ENCODE measurements around the gene ADGRG6.

The ADGRG6 gene

DNA sequence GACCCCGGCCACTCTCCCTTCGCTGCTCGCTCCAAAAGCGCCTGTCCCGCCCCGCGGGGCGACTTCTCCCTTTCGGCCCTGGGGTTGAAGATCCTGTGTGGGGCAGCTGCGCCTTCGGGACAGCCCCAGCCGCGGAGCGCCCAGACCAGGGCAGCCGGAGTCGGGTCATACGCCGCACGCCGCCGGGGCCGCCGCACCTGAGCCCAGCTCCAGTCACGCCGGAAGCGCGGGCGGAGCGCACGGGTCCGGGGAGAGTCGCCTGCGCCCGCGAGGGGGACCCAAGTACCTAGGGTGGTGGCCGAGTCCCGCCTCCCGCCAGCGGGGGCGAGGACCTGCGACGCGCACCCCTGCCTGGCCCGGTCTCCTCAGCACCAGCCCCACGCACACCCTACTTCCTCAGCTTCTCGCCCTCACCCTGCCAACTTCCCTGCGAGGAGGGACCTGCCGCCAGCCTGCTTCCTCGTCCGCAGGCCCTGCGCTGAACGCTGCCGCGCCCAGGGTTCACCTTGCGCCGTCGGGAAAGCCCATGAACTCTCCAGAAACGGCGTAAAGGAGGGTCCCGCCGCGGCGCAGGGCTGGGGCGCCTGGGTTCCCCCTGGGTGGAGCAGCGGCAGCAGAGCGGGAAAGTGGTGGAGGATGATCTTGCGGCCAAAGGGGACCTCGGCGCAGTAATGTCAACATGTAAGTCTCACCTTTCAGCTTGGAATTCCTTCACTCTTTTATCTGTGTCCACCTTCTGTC, at the start of gene ADGRG6:
Gene ADGRG6, plus strand, starts transcription at position 357 of the 741 bp plus-strand sequence. Its CDS starts 323 bp downstream, at position 680.
- no peaks in the 10 kb centered on the region for H3K36me3 ChIP-seq (ENCODE audit: insufficient read depth, low read length)
- peak within 1 kb of the TSS; percentile 38 for H3K9ac ChIP-seq (ENCODE audit: insufficient read length)
- H3K27ac ChIP-seq: no peak within 1 kb of the TSS
- H3K4me3 ChIP-seq: peak within 1 kb of the TSS; percentile 83
- no peak for DNase-seq (ENCODE audit: low read depth, low spot score)
- H3K9me3 ChIP-seq (ENCODE audit: low read depth, low read length): no peaks in the 10 kb centered on the region
- TF ChIP-seq FOXP2 (optimal IDR thresholded peaks at IDR 0.05; ENCODE audit: control extremely low read depth, extremely low read length, insufficient read depth): no peak

GRCh38 chr6:142254513-142254912, 47.3 kb upstream of the ADGRG6 start:
- Histone ChIP-seq H3K9ac (ENCODE audit: insufficient read length) (no peak overlapping the region), H3K4me3 (no peak overlapping the region), H3K36me3 (ENCODE audit: insufficient read depth, low read length) (no peaks in the 10 kb centered on the region), H3K27ac (no peak overlapping the region), H3K9me3 (ENCODE audit: low read depth, low read length) (no peaks in the 10 kb centered on the region)
- no peak for DNase-seq (ENCODE audit: low read depth, low spot score)
- no peak for TF ChIP-seq POLR2AphosphoS5 (IDR thresholded peaks at IDR 0.05; ENCODE audit: borderline replicate concordance, low read depth, low read length)
- no peak for TF ChIP-seq FOXP2 (optimal IDR thresholded peaks at IDR 0.05; ENCODE audit: control extremely low read depth, extremely low read length, insufficient read depth)
- no peak for TF ChIP-seq EZH2 (IDR thresholded peaks at IDR 0.05)

DNA sequence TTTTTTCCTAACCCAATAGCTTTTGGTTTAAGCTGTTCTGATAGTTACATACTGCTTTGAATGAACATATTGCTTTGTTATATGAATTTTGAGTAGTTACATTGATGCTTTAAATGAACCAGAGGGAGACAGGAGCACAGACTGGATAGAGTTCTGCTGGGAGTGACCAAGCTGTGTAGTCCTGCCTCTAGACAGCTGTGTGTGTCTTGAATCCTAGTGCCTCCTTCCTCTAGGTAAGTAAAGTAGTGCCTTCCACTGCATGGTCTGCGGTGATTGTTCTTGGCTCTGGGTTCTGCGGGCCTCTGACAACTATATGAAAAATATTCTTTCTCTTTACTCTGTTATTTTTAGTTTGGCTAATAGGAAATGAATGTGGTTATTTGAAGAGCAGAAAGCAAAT, 46.0 kb upstream of the ADGRG6 start:
- no peak overlapping the region for H3K4me3 ChIP-seq
- no peak for TF ChIP-seq EZH2 (IDR thresholded peaks at IDR 0.05)
- no peak for TF ChIP-seq POLR2AphosphoS5 (IDR thresholded peaks at IDR 0.05; ENCODE audit: borderline replicate concordance, low read depth, low read length)
- no peak for TF ChIP-seq FOXP2 (optimal IDR thresholded peaks at IDR 0.05; ENCODE audit: control extremely low read depth, extremely low read length, insufficient read depth)
- no peak overlapping the region for H3K27ac ChIP-seq
- H3K9me3 ChIP-seq (ENCODE audit: low read depth, low read length): no peaks in the 10 kb centered on the region
- no peaks in the 10 kb centered on the region for H3K36me3 ChIP-seq (ENCODE audit: insufficient read depth, low read length)
- no peak overlapping the region for H3K9ac ChIP-seq (ENCODE audit: insufficient read length)
- no peak for DNase-seq (ENCODE audit: low read depth, low spot score)

DNA sequence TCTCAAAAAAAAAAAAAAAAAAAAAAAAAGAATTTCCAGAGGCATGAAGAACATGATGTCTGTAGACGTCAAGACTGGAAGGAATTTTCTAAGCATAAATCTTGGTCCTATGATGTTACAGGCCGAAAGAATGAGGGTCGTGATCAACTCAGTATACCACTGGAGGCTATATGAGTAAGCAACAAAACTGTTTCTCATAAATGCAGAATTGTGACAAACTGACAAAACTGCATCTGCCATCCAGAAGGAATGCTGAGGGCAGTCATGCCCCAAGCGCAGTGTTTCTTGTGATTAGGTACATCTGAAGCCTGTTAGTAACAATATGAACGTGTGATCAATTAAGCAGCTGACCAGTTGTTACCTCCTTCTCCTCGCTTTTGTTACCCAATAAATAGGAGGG, 43.5 kb upstream of the ADGRG6 start:
- DNase-seq (ENCODE audit: low read depth, low spot score): no peak
- Histone ChIP-seq H3K27ac (no peak overlapping the region), H3K36me3 (ENCODE audit: insufficient read depth, low read length) (no peaks in the 10 kb centered on the region), H3K4me3 (no peak overlapping the region), H3K9me3 (ENCODE audit: low read depth, low read length) (no peaks in the 10 kb centered on the region), H3K9ac (ENCODE audit: insufficient read length) (no peak overlapping the region)
- TF ChIP-seq FOXP2 (optimal IDR thresholded peaks at IDR 0.05; ENCODE audit: control extremely low read depth, extremely low read length, insufficient read depth) (no peak), EZH2 (IDR thresholded peaks at IDR 0.05) (no peak), POLR2AphosphoS5 (IDR thresholded peaks at IDR 0.05; ENCODE audit: borderline replicate concordance, low read depth, low read length) (no peak)

- Histone ChIP-seq H3K9ac (ENCODE audit: insufficient read length) (no peak overlapping the region), H3K27ac (no peak overlapping the region), H3K4me3 (no peak overlapping the region), H3K9me3 (ENCODE audit: low read depth, low read length) (no peaks in the 10 kb centered on the region), H3K36me3 (ENCODE audit: insufficient read depth, low read length) (no peaks in the 10 kb centered on the region)
- DNase-seq (ENCODE audit: low read depth, low spot score): no peak
- TF ChIP-seq POLR2AphosphoS5 (IDR thresholded peaks at IDR 0.05; ENCODE audit: borderline replicate concordance, low read depth, low read length) (no peak), FOXP2 (optimal IDR thresholded peaks at IDR 0.05; ENCODE audit: control extremely low read depth, extremely low read length, insufficient read depth) (no peak), EZH2 (IDR thresholded peaks at IDR 0.05) (no peak)
These were observed 43.0 kb upstream of the ADGRG6 start for GRCh38 chr6:142258757-142259156.

DNA sequence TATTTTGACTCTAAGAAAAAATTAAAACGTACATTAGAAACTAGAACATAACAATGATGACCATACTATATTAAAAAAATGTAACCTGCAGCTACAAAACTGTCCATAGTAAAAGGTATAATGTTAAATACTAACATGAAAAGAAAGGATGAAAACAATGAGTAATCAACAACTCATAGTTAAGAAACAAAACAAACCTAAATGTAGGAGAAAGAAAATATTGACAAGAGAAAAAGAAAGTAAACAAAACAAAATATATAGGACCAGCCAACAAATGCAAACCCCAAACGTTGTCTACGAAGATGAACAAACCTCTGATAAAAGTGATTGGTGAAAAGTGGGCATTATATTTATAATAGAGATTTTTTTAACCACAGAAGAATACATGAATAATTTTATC, 41.1 kb upstream of the ADGRG6 start:
- Histone ChIP-seq H3K9ac (ENCODE audit: insufficient read length) (no peak overlapping the region), H3K36me3 (ENCODE audit: insufficient read depth, low read length) (no peaks in the 10 kb centered on the region), H3K4me3 (no peak overlapping the region), H3K9me3 (ENCODE audit: low read depth, low read length) (no peaks in the 10 kb centered on the region), H3K27ac (no peak overlapping the region)
- TF ChIP-seq EZH2 (IDR thresholded peaks at IDR 0.05) (no peak), FOXP2 (optimal IDR thresholded peaks at IDR 0.05; ENCODE audit: control extremely low read depth, extremely low read length, insufficient read depth) (no peak), POLR2AphosphoS5 (IDR thresholded peaks at IDR 0.05; ENCODE audit: borderline replicate concordance, low read depth, low read length) (no peak)
- no peak for DNase-seq (ENCODE audit: low read depth, low spot score)

DNA sequence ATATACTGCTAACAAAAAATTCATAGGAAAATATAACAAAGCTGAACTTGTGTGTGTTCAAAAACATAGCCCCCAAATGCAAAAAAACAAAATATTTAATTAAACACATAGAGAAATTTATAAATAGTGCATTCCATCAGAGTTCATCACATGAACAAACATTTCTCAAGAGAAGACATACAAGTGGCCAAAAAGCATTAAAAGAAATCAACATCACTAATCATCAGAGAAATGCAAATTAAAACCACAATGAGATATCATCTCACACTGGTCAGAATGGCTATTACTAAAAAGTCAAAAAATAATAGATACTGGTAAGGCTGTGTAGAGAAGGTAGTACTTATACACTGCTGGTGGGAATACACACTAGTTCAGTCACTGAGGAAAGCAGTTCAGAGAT, 39.6 kb upstream of the ADGRG6 start:
- H3K27ac ChIP-seq: no peak overlapping the region
- H3K4me3 ChIP-seq: no peak overlapping the region
- TF ChIP-seq FOXP2 (optimal IDR thresholded peaks at IDR 0.05; ENCODE audit: control extremely low read depth, extremely low read length, insufficient read depth) (no peak), EZH2 (IDR thresholded peaks at IDR 0.05) (no peak), POLR2AphosphoS5 (IDR thresholded peaks at IDR 0.05; ENCODE audit: borderline replicate concordance, low read depth, low read length) (no peak)
- no peaks in the 10 kb centered on the region for H3K9me3 ChIP-seq (ENCODE audit: low read depth, low read length)
- H3K36me3 ChIP-seq (ENCODE audit: insufficient read depth, low read length): no peaks in the 10 kb centered on the region
- no peak overlapping the region for H3K9ac ChIP-seq (ENCODE audit: insufficient read length)
- DNase-seq (ENCODE audit: low read depth, low spot score): no peak

DNA sequence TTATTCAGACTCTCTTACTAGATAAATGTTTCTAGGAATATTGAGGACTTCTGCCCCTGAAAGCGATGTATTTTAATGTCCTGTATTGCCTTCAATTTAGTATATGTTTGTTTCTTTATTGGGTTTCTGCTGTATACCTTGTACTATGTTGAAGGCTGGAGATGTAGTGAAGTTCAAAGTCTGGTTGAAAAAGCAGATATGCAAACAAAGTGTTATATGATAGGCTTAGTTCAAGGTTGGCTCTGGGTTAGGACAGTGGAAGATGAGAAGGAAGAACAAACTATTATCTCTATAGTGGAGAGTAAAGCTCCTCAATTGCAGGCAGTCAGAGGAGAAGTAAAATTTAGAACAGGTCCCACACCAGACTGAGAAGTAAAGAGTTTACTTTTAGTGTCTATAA, 36.3 kb upstream of the ADGRG6 start:
- no peak overlapping the region for H3K27ac ChIP-seq
- no peak overlapping the region for H3K4me3 ChIP-seq
- DNase-seq (ENCODE audit: low read depth, low spot score): no peak
- no peak overlapping the region for H3K9ac ChIP-seq (ENCODE audit: insufficient read length)
- TF ChIP-seq EZH2 (IDR thresholded peaks at IDR 0.05): no peak
- no peaks in the 10 kb centered on the region for H3K36me3 ChIP-seq (ENCODE audit: insufficient read depth, low read length)
- H3K9me3 ChIP-seq (ENCODE audit: low read depth, low read length): no peaks in the 10 kb centered on the region

GRCh38 chr6:142266060-142266459, 35.7 kb upstream of the ADGRG6 start:
- no peak for DNase-seq (ENCODE audit: low read depth, low spot score)
- Histone ChIP-seq H3K27ac (no peak overlapping the region), H3K4me3 (no peak overlapping the region), H3K9me3 (ENCODE audit: low read depth, low read length) (no peaks in the 10 kb centered on the region), H3K9ac (ENCODE audit: insufficient read length) (no peak overlapping the region), H3K36me3 (ENCODE audit: insufficient read depth, low read length) (no peaks in the 10 kb centered on the region)
- TF ChIP-seq FOXP2 (optimal IDR thresholded peaks at IDR 0.05; ENCODE audit: control extremely low read depth, extremely low read length, insufficient read depth) (no peak), POLR2AphosphoS5 (IDR thresholded peaks at IDR 0.05; ENCODE audit: borderline replicate concordance, low read depth, low read length) (no peak), EZH2 (IDR thresholded peaks at IDR 0.05) (no peak)

Measured in SK-N-MC (cell line).